SK-N-MC (cell line): Measurements from ENCODE around the gene GCLM.
"Not testable (repeated sequence)": the region's sequence is repeated elsewhere in the genome, so short reads cannot be mapped to it uniquely, and the experiment has no call there.

Experiments used
- EZH2 ChIP-seq: fragments of 200-600 bp; sonication (generic); IDR thresholded peaks from one replicate; pipeline ENCODE4 v1.6.1; 2017; ENCODE audit warnings: antibody characterized with exemption
- POLR2AphosphoS5 ChIP-seq: IDR thresholded peaks from 2 replicates; pipeline ENCODE4 v1.6.1; 2012; ENCODE audit warnings: mild to moderate bottlenecking, low read depth, low read length, borderline replicate concordance

GRCh38 chr1:93850687-93851326 is 58.4 kb downstream of the GCLM start:
- not testable (repeated sequence) for TF ChIP-seq EZH2, POLR2AphosphoS5
